Panc1 (cell line): ENCODE results near the gene NSRP1.

Experiments used
- POLR2AphosphoS5 ChIP-seq: IDR thresholded peaks from 2 replicates; pipeline ENCODE4 v1.6.1; 2012; ENCODE audit warnings: mild to moderate bottlenecking, low read depth, low read length, moderate library complexity
- SIN3A ChIP-seq: IDR thresholded peaks from 2 replicates; pipeline ENCODE4 v1.6.1; 2012; ENCODE audit warnings: low read depth, mild to moderate bottlenecking, low read length, moderate library complexity, borderline replicate concordance; ENCODE audit not compliant: insufficient read depth
- TCF7L2 ChIP-seq: IDR thresholded peaks from 2 replicates; pipeline ENCODE4 v1.6.1; 2011; ENCODE audit warnings: mild to moderate bottlenecking, low read depth, low read length, inconsistent platforms
- TF ChIP-seq, protein P1 (sequence below): fragments of 450-650 bp; IDR thresholded peaks from 2 replicates; pipeline ENCODE4 v1.5.1; 2017; ENCODE audit warnings: mild to moderate bottlenecking
- TF ChIP-seq, protein P2 (sequence below), 2 experiments: IDR thresholded peaks; 2 replicates each; pipeline ENCODE4 v1.6.1; 2011 to 2012; ENCODE audit warnings: low read depth in 2 of 2, control low read depth in 1 of 2, low read length in 1 of 2, mild to moderate bottlenecking in 1 of 2, moderate library complexity in 1 of 2; ENCODE audit not compliant: insufficient read depth in 1 of 2

DNA sequence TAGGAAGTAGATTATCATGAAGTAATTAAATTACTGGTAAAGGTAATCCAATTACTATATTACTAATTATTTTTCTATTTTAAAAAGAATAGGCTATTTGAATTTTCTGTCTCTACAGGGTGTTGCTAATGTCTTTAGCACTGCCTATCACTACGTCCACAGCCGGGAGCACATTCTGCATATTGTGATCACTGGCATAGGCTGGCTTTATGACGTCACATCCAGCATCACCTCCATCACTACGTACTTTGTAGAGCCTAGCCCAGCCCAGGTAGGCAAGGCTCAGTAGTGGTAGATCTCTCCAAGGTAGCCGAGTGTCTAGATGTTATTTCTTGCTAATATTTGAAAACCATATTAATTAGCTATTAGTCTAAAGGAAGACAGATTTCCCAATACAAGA lies 33.8 kb upstream of the NSRP1 start:
- TF ChIP-seq TCF7L2 (no peak), POLR2AphosphoS5 (no peak), SIN3A (no peak)
- TF ChIP-seq, protein P1, sequence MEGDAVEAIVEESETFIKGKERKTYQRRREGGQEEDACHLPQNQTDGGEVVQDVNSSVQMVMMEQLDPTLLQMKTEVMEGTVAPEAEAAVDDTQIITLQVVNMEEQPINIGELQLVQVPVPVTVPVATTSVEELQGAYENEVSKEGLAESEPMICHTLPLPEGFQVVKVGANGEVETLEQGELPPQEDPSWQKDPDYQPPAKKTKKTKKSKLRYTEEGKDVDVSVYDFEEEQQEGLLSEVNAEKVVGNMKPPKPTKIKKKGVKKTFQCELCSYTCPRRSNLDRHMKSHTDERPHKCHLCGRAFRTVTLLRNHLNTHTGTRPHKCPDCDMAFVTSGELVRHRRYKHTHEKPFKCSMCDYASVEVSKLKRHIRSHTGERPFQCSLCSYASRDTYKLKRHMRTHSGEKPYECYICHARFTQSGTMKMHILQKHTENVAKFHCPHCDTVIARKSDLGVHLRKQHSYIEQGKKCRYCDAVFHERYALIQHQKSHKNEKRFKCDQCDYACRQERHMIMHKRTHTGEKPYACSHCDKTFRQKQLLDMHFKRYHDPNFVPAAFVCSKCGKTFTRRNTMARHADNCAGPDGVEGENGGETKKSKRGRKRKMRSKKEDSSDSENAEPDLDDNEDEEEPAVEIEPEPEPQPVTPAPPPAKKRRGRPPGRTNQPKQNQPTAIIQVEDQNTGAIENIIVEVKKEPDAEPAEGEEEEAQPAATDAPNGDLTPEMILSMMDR, result no peak
- TF ChIP-seq, protein P2, sequence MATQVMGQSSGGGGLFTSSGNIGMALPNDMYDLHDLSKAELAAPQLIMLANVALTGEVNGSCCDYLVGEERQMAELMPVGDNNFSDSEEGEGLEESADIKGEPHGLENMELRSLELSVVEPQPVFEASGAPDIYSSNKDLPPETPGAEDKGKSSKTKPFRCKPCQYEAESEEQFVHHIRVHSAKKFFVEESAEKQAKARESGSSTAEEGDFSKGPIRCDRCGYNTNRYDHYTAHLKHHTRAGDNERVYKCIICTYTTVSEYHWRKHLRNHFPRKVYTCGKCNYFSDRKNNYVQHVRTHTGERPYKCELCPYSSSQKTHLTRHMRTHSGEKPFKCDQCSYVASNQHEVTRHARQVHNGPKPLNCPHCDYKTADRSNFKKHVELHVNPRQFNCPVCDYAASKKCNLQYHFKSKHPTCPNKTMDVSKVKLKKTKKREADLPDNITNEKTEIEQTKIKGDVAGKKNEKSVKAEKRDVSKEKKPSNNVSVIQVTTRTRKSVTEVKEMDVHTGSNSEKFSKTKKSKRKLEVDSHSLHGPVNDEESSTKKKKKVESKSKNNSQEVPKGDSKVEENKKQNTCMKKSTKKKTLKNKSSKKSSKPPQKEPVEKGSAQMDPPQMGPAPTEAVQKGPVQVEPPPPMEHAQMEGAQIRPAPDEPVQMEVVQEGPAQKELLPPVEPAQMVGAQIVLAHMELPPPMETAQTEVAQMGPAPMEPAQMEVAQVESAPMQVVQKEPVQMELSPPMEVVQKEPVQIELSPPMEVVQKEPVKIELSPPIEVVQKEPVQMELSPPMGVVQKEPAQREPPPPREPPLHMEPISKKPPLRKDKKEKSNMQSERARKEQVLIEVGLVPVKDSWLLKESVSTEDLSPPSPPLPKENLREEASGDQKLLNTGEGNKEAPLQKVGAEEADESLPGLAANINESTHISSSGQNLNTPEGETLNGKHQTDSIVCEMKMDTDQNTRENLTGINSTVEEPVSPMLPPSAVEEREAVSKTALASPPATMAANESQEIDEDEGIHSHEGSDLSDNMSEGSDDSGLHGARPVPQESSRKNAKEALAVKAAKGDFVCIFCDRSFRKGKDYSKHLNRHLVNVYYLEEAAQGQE (IDR thresholded peaks at IDR 0.05; ENCODE audit: insufficient read depth in 1 of 2, low read depth in 2 of 2, low read length in 1 of 2), result no peak
